Adrenal gland (tissue), 12 donors: ENCODE data around the gene AIF1L. TPM values are rescaled to one million over a fixed set of nuclear protein-coding genes. Genes with fewer than 3 reads are reported as not detected.

Source experiments
- DNase-seq, 7 donors: peaks; one replicate each; pipeline ENCODE4 v3.0.0-alpha.2; 2019 to 2020
- H3K27ac ChIP-seq, 5 donors: fragments of 200-600 bp; sonication (generic) in 4 of 5; 1 replicate in 3 of 5; 2 replicates in 2 of 5; pipeline versions ENCODE4 v1.5.1 to v1.8.0; 2016 to 2020; ENCODE audit warnings: mild to moderate bottlenecking in 1 of 5
- H3K27me3 ChIP-seq: fragments of 200-600 bp; 2 replicates; pipeline ENCODE4 v1.8.0; 2021
- H3K36me3 ChIP-seq, 2 donors: fragments of 200-600 bp; replicated peaks in 1 of 2; 1 replicate in 1 of 2; 2 replicates in 1 of 2; pipeline versions ENCODE4 v1.5.1 to v1.8.0; 2018 to 2022
- H3K4me1 ChIP-seq, 2 donors: fragments of 200-600 bp; replicated peaks in 1 of 2; 1 replicate in 1 of 2; 2 replicates in 1 of 2; pipeline versions ENCODE4 v1.5.1 to v1.8.0; 2018 to 2021
- H3K4me3 ChIP-seq, 4 donors: fragments of 200-600 bp; sonication (generic) in 3 of 4; one replicate each; pipeline ENCODE4 v1.5.1; 2016 to 2018
- H3K9me3 ChIP-seq, 3 donors: fragments of 200-600 bp; sonication (generic) in 1 of 3; replicated peaks in 1 of 3; 1 replicate in 2 of 3; 2 replicates in 1 of 3; pipeline versions ENCODE4 v1.5.1 to v1.8.0; 2016 to 2021
- CTCF ChIP-seq, 6 experiments: fragments of 450-650 bp in 4 of 6; fragments of 200-600 bp in 2 of 6; sonication (generic) in 1 of 6; IDR thresholded peaks; 1 replicate in 5 of 6; 2 replicates in 1 of 6; pipeline versions ENCODE4 v1.5.1 to v1.8.0; 2016 to 2021; ENCODE audit warnings: antibody characterized with exemption in 6 of 6, mild to moderate bottlenecking in 2 of 6, moderate library complexity in 1 of 6
- POLR2A ChIP-seq, 2 donors: fragments of 450-650 bp; IDR thresholded peaks; one replicate each; pipeline ENCODE4 v1.6.1; 2017; ENCODE audit warnings: antibody characterized with exemption in 2 of 2, mild to moderate bottlenecking in 2 of 2, moderate library complexity in 1 of 2
- WGBS, 4 donors: extraction: QIAGEN DNeasy Blood & Tissue Kit in 2 of 4; methylation state at CpG; one replicate each; pipeline versions ENCODE4 v1.1.5 to v1.1.7; 2013 to 2017; 5-methylcytosine and 5-hydroxymethylcytosine counted together
- intact Hi-C, 2 donors: fragments of 100-400 bp; cut with DNase I; formaldehyde crosslinking; loops; one replicate each; pipeline versions ENCODE4 v1.14.1 to v1.15.0; 2022 to 2023
- polyA plus RNA-seq, 3 donors: library from polyadenylated mRNA; stranded (reverse); fragments of 200-250 nt in 2 of 3; fragments of 350-450 nt in 1 of 3; fragmentation: Illumina TruSeq in 1 of 3; extraction: RNeasy Lipid Tissue Mini Kit (QIAGEN cat#74804) in 1 of 3; gene quantifications; one replicate each; pipeline ENCODE4 v1.2.3, GENCODE V29; 2013 to 2014
- total RNA-seq, 9 donors: library from RNA; depleted of rRNA in 4 of 9; stranded (reverse); fragments of >200 nt in 4 of 9; fragments of 120-200 nt in 1 of 9; fragmentation: NEBNext Ultra II Directional in 1 of 9; extraction: Animal tissue kit (Norgen Biotek cat#: 25700) in 1 of 9; gene quantifications; one replicate each; pipeline versions ENCODE4 v1.1.0 to v1.2.4, GENCODE V29; 2013 to 2023
- donor health status: healthy with polysubstance abuse.
- donor health status: Bipolar disorder and iron deficiency.
- donor health status: DM: yes; HTN: yes; CAD: no.
- donor health status: DM: no; HTN: no; CAD: no.
- donor health status: DM: no; HTN: no; CAD: no.
- donor health status: DM: yes; HTN: yes; CAD: no.

Gene AIF1L
- total and polyA plus RNA-seq, 12 donors, result 2.1 to 19.2 (median 5.7) TPM

- Histone ChIP-seq H3K27me3 (no peaks in the 10 kb centered on the region), H3K9me3 (no peaks in the 10 kb centered on the region), H3K4me1 (no peaks in the 10 kb centered on the region), H3K27ac (no peak overlapping the region), H3K4me3 (no peak overlapping the region), H3K36me3 (no peaks in the 10 kb centered on the region)
- intact Hi-C loops, result loop anchor here in 1 of 2 donors (5.0 kb wide), 1 partner anchor 177 kb away; no protein-coding TSS in a partner anchor
- TF ChIP-seq CTCF (IDR thresholded peaks at IDR 0.05) (no peak), POLR2A (IDR thresholded peaks at IDR 0.05) (no peak)
- 91 to 100% (median 94%) methylated on average over 1 to 8 of the region's 8 CpGs for WGBS, 4 donors
- DNase-seq, result no peak
These were observed 47.5 kb upstream of the AIF1L start for GRCh38 chr9:131048820-131049219.

- Histone ChIP-seq H3K36me3 (no peaks in the 10 kb centered on the region), H3K27ac (no peak overlapping the region), H3K27me3 (no peaks in the 10 kb centered on the region), H3K4me1 (no peaks in the 10 kb centered on the region), H3K9me3 (no peaks in the 10 kb centered on the region), H3K4me3 (no peak overlapping the region)
- TF ChIP-seq POLR2A (IDR thresholded peaks at IDR 0.05) (no peak), CTCF (IDR thresholded peaks at IDR 0.05) (no peak)
- WGBS, 4 donors, result 72 to 81% (median 74%) methylated on average over 15 to 21 of the region's 21 CpGs
- no peak for DNase-seq
- intact Hi-C loops, result loop anchor here in 1 of 2 donors (5.0 kb wide), 2 partner anchors 178 to 348 kb away; no protein-coding TSS in a partner anchor
These were observed 46.3 kb upstream of the AIF1L start for GRCh38 chr9:131049829-131050715.

GRCh38 chr9:131050831-131051230 is 45.5 kb upstream of the AIF1L start:
- 90 to 94% (median 92%) methylated on average over 16 to 17 of the region's 17 CpGs for WGBS, 4 donors
- no peak for DNase-seq
- intact Hi-C loops, result loop anchor here in 1 of 2 donors (5.0 kb wide), 1 partner anchor 349 kb away; no protein-coding TSS in a partner anchor
- H3K36me3 ChIP-seq, result no peaks in the 10 kb centered on the region
- no peak overlapping the region for H3K27ac ChIP-seq
- TF ChIP-seq POLR2A (IDR thresholded peaks at IDR 0.05) (no peak), CTCF (IDR thresholded peaks at IDR 0.05) (no peak)
- H3K27me3 ChIP-seq, result no peaks in the 10 kb centered on the region
- no peaks in the 10 kb centered on the region for H3K4me1 ChIP-seq
- no peak overlapping the region for H3K4me3 ChIP-seq
- no peaks in the 10 kb centered on the region for H3K9me3 ChIP-seq

GRCh38 chr9:131051592-131052517 is 44.5 kb upstream of the AIF1L start:
- Histone ChIP-seq H3K4me1 (no peaks in the 10 kb centered on the region), H3K36me3 (no peaks in the 10 kb centered on the region), H3K4me3 (no peak overlapping the region), H3K27ac (no peak overlapping the region), H3K9me3 (no peaks in the 10 kb centered on the region), H3K27me3 (no peaks in the 10 kb centered on the region)
- intact Hi-C loops, result loop anchor here in 1 of 2 donors (5.0 kb wide), 1 partner anchor 350 kb away; no protein-coding TSS in a partner anchor
- DNase-seq, result no peak
- WGBS, 4 donors, result 86 to 89% (median 86%) methylated on average over 25 of the region's 25 CpGs
- TF ChIP-seq CTCF (IDR thresholded peaks at IDR 0.05) (no peak), POLR2A (IDR thresholded peaks at IDR 0.05) (no peak)
